Measurements from ENCODE around the gene PLBD2.

Gene PLBD2

DNA sequence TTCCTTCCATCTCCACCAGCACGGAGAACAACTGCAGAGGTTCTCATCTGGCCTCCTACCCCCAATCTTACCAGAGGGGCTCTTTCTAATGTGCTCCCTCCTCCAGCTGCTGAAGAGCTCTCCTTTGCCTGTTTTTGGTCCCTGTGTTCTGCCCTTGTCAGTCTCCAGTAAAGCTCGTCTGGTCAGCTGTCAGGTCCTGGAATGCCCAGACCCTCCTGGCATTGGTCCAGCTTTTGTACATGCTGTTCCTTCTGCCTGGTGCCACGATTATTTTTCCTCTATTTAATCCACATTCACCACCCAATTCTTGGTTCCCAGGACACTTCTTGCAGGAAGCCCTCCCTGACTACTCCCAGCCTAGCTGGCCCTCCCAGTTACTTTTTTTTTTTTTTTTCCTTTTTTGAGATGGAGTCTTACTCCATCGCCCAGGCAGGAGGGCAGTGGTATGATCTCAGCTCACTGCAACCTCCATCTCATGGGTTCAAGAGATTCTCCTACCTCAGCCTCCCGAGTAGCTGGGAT is 30.0 kb upstream of the PLBD2 start:
- H3K27ac ChIP-seq (ENCODE audit: low read length, poor library complexity, severe bottlenecking) = no peak overlapping the region
- H3K18ac ChIP-seq (ENCODE audit: low read depth in 1 of 2, low read length in 2 of 2) = no peak overlapping the region
- H3K79me1 ChIP-seq (replicated peaks; ENCODE audit: low read length, poor library complexity, severe bottlenecking) = peaks cover 9% of the 10 kb centered on the region
- no peak overlapping the region for H3K9ac ChIP-seq (ENCODE audit: low read length)
- no peak for DNase-seq
- no peaks in the 10 kb centered on the region for H3K9me3 ChIP-seq (ENCODE audit: control insufficient read depth, low read length)
- no peaks in the 10 kb centered on the region for H3K27me3 ChIP-seq (ENCODE audit: control insufficient read depth in 1 of 2, insufficient read depth in 1 of 2, low read length in 2 of 2)
- WGBS = 87% methylated on average over 3 of the region's 5 CpGs
- no peak overlapping the region for H3K4ac ChIP-seq (ENCODE audit: low read depth in 1 of 2, low read length in 2 of 2)
- H3K4me1 ChIP-seq (ENCODE audit: control insufficient read depth, insufficient read depth, low read depth, low read length) = peaks cover 7% of the 10 kb centered on the region
- no peak overlapping the region for H2BK12ac ChIP-seq (ENCODE audit: low read length in 2 of 2)
- H3K36me3 ChIP-seq (ENCODE audit: control insufficient read depth in 1 of 2, insufficient read depth in 2 of 2, low read depth in 1 of 2, low read length in 2 of 2) = peaks cover 10 to 25% of the 10 kb centered on the region in 2 experiments
- H2AFZ ChIP-seq (ENCODE audit: low read depth, low read length) = no peak overlapping the region
- no peak overlapping the region for H2BK5ac ChIP-seq (ENCODE audit: low read depth, low read length, poor library complexity, severe bottlenecking)
- no peak overlapping the region for H2AK5ac ChIP-seq (ENCODE audit: low read length, severe bottlenecking)
- no peak overlapping the region for H4K8ac ChIP-seq (ENCODE audit: low read length)
- no peak overlapping the region for H3K4me2 ChIP-seq (ENCODE audit: low read length, poor library complexity, severe bottlenecking)
- H3K14ac ChIP-seq (ENCODE audit: low read length in 2 of 2) = no peak overlapping the region
- no peak overlapping the region for H2BK120ac ChIP-seq (ENCODE audit: low read depth, low read length)
- H2BK15ac ChIP-seq (ENCODE audit: low read depth, poor library complexity, severe bottlenecking) = no peak overlapping the region
- no peak overlapping the region for H4K91ac ChIP-seq (ENCODE audit: low read length)
- H3K4me3 ChIP-seq (ENCODE audit: insufficient read depth in 1 of 2, low read depth in 1 of 2, low read length in 2 of 2) = no peak overlapping the region
- no peak overlapping the region for H3K23ac ChIP-seq (ENCODE audit: low read length in 2 of 2)

DNA sequence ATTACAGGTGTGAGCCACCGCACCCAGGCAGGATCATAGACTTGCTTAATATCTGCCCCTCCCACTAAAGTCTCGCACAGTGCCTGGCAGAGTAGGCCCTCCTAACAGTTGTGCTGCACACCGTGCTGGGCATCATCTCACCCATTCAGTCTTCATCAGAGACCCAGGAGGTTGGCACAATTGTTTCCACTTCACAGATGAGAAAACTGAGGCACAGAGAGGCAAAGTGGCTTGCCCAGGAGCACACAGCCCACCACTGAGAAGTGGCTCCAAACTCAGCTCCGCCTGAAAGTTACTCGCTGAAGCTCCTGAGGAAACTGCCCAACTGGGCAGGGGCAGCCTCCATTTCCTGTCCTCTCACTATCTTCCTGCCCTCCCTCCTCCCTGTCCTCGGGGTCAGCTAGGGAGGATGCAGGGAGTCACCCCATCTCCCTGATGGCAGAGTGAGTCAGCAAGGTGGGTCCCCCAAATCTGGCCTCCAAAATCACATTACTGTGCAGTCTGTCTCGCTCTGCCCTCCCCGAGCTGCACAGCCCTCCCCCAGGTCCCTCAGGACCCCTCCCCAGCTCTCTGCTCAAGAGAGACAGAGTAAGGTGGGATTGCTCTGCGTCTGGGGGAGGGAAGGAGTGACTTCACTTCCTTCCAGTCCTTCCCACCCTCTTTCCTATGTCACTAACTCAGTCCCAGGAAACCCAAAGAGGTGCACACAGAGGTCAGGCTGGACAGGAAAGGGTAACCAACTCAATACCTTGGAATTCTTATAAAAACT is 29.2 kb upstream of the PLBD2 start:
- Histone ChIP-seq H2AFZ (ENCODE audit: low read depth, low read length) (no peak overlapping the region), H3K9ac (ENCODE audit: low read length) (no peak overlapping the region), H4K8ac (ENCODE audit: low read length) (no peak overlapping the region), H3K4ac (ENCODE audit: low read depth in 1 of 2, low read length in 2 of 2) (no peak overlapping the region), H3K36me3 (ENCODE audit: control insufficient read depth in 1 of 2, insufficient read depth in 2 of 2, low read depth in 1 of 2, low read length in 2 of 2) (peaks cover 10 to 25% of the 10 kb centered on the region in 2 experiments), H3K9me3 (ENCODE audit: control insufficient read depth, low read length) (no peaks in the 10 kb centered on the region), H2AK5ac (ENCODE audit: low read length, severe bottlenecking) (no peak overlapping the region), H2BK5ac (ENCODE audit: low read depth, low read length, poor library complexity, severe bottlenecking) (no peak overlapping the region), H3K18ac (ENCODE audit: low read depth in 1 of 2, low read length in 2 of 2) (no peak overlapping the region), H2BK120ac (ENCODE audit: low read depth, low read length) (no peak overlapping the region), H3K4me1 (ENCODE audit: control insufficient read depth, insufficient read depth, low read depth, low read length) (peaks cover 10% of the 10 kb centered on the region), H3K4me3 (ENCODE audit: insufficient read depth in 1 of 2, low read depth in 1 of 2, low read length in 2 of 2) (no peak overlapping the region), H3K23ac (ENCODE audit: low read length in 2 of 2) (no peak overlapping the region), H3K79me1 (replicated peaks; ENCODE audit: low read length, poor library complexity, severe bottlenecking) (peaks cover 12% of the 10 kb centered on the region), H3K27me3 (ENCODE audit: control insufficient read depth in 1 of 2, insufficient read depth in 1 of 2, low read length in 2 of 2) (no peaks in the 10 kb centered on the region), H3K4me2 (ENCODE audit: low read length, poor library complexity, severe bottlenecking) (no peak overlapping the region), H2BK12ac (ENCODE audit: low read length in 2 of 2) (no peak overlapping the region), H3K14ac (ENCODE audit: low read length in 2 of 2) (no peak overlapping the region), H4K91ac (ENCODE audit: low read length) (no peak overlapping the region), H3K27ac (ENCODE audit: low read length, poor library complexity, severe bottlenecking) (no peak overlapping the region), H2BK15ac (ENCODE audit: low read depth, poor library complexity, severe bottlenecking) (no peak overlapping the region)
- no peak for DNase-seq
- 83% methylated on average over 7 of the region's 9 CpGs for WGBS

DNA sequence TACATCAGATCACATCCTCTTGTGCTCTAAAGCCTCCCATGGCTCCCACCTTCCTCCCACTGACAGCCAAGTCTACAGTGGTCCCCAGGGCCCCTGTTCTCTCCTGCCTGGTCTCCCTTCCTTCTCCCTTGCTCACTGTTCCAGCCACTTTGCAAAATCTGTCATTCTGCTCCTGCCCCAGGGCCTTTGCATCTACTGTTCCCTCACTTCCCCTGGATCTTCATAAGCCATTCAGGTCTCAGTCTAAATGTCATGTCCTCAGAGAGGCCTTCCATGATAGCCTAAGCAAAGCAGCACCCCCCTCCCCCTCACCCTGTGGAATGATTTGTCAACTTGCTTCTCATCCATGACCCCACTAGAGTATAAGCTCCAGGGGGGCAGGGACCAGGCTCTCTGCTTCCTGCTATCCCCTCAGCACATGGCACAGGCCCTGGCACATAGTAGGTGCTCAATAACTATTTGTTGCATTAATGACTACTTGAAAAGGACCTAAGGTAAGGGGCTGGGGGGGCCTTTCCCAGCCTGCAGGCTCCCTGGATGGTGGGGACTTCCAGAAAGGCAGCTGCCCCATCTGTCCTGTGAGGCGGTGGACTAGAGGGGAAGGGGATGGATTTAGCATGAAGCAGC is 28.5 kb upstream of the PLBD2 start:
- DNase-seq = no peak
- Histone ChIP-seq H2BK15ac (ENCODE audit: low read depth, poor library complexity, severe bottlenecking) (no peak overlapping the region), H2BK5ac (ENCODE audit: low read depth, low read length, poor library complexity, severe bottlenecking) (no peak overlapping the region), H3K9me3 (ENCODE audit: control insufficient read depth, low read length) (no peaks in the 10 kb centered on the region), H3K4ac (ENCODE audit: low read depth in 1 of 2, low read length in 2 of 2) (no peak overlapping the region), H3K9ac (ENCODE audit: low read length) (no peak overlapping the region), H3K27ac (ENCODE audit: low read length, poor library complexity, severe bottlenecking) (no peak overlapping the region), H4K91ac (ENCODE audit: low read length) (no peak overlapping the region), H2BK120ac (ENCODE audit: low read depth, low read length) (no peak overlapping the region), H2BK12ac (ENCODE audit: low read length in 2 of 2) (no peak overlapping the region), H3K14ac (ENCODE audit: low read length in 2 of 2) (no peak overlapping the region), H3K23ac (ENCODE audit: low read length in 2 of 2) (no peak overlapping the region), H2AFZ (ENCODE audit: low read depth, low read length) (no peak overlapping the region), H3K27me3 (ENCODE audit: control insufficient read depth in 1 of 2, insufficient read depth in 1 of 2, low read length in 2 of 2) (no peaks in the 10 kb centered on the region), H3K36me3 (ENCODE audit: control insufficient read depth in 1 of 2, insufficient read depth in 2 of 2, low read depth in 1 of 2, low read length in 2 of 2) (peaks cover 10 to 25% of the 10 kb centered on the region in 2 experiments), H3K4me1 (ENCODE audit: control insufficient read depth, insufficient read depth, low read depth, low read length) (peaks cover 14% of the 10 kb centered on the region), H2AK5ac (ENCODE audit: low read length, severe bottlenecking) (no peak overlapping the region), H3K79me1 (replicated peaks; ENCODE audit: low read length, poor library complexity, severe bottlenecking) (peaks cover 16% of the 10 kb centered on the region), H3K4me3 (ENCODE audit: insufficient read depth in 1 of 2, low read depth in 1 of 2, low read length in 2 of 2) (no peak overlapping the region), H3K4me2 (ENCODE audit: low read length, poor library complexity, severe bottlenecking) (no peak overlapping the region), H3K18ac (ENCODE audit: low read depth in 1 of 2, low read length in 2 of 2) (no peak overlapping the region), H4K8ac (ENCODE audit: low read length) (no peak overlapping the region)
- no CpG with 5 or more reads among the region's 1 CpG for WGBS

DNA sequence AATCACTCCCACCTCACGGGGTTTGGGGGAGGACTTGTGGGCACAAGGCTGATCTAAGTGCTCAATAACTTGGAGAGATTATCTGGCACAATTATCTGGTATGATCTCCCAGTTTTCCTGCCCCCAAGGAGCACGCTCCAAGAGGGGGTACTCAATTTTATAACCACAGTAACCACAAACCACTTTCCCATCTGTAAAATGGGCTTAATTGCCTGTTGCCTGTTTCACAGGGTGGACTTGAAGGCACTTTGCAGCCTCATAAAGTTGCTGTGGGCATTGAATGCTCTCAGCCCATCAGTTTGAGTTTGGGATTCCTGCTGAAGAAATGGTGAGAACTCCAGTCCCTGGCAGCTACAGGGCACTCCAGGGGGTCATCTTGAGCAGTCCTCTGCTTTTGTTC is 27.9 kb upstream of the PLBD2 start:
- Histone ChIP-seq H2BK120ac (ENCODE audit: low read depth, low read length) (no peak overlapping the region), H4K91ac (ENCODE audit: low read length) (no peak overlapping the region), H3K23ac (ENCODE audit: low read length in 2 of 2) (no peak overlapping the region)

More for the DNA sequence above, 27.9 kb upstream of the PLBD2 start:
- no peak overlapping the region for H2BK12ac ChIP-seq (ENCODE audit: low read length in 2 of 2)
- no peak overlapping the region for H2AFZ ChIP-seq (ENCODE audit: low read depth, low read length)
- DNase-seq = no peak
- no peaks in the 10 kb centered on the region for H3K27me3 ChIP-seq (ENCODE audit: control insufficient read depth in 1 of 2, insufficient read depth in 1 of 2, low read length in 2 of 2)
- H3K9ac ChIP-seq (ENCODE audit: low read length) = no peak overlapping the region
- H3K4me2 ChIP-seq (ENCODE audit: low read length, poor library complexity, severe bottlenecking) = no peak overlapping the region
- peaks cover 16% of the 10 kb centered on the region for H3K79me1 ChIP-seq (replicated peaks; ENCODE audit: low read length, poor library complexity, severe bottlenecking)
- no peak overlapping the region for H3K4me3 ChIP-seq (ENCODE audit: insufficient read depth in 1 of 2, low read depth in 1 of 2, low read length in 2 of 2)
- no peak overlapping the region for H3K18ac ChIP-seq (ENCODE audit: low read depth in 1 of 2, low read length in 2 of 2)
- H3K9me3 ChIP-seq (ENCODE audit: control insufficient read depth, low read length) = no peaks in the 10 kb centered on the region
- WGBS = 86% methylated on average over 2 of the region's 2 CpGs
- H3K14ac ChIP-seq (ENCODE audit: low read length in 2 of 2) = no peak overlapping the region
- peak overlapping the region; percentile 1 for H2BK15ac ChIP-seq (ENCODE audit: low read depth, poor library complexity, severe bottlenecking)
- H3K4ac ChIP-seq (ENCODE audit: low read depth in 1 of 2, low read length in 2 of 2) = no peak overlapping the region
- peaks cover 14% of the 10 kb centered on the region for H3K4me1 ChIP-seq (ENCODE audit: control insufficient read depth, insufficient read depth, low read depth, low read length)
- peaks cover 10 to 25% of the 10 kb centered on the region in 2 experiments for H3K36me3 ChIP-seq (ENCODE audit: control insufficient read depth in 1 of 2, insufficient read depth in 2 of 2, low read depth in 1 of 2, low read length in 2 of 2)
- H3K27ac ChIP-seq (ENCODE audit: low read length, poor library complexity, severe bottlenecking) = no peak overlapping the region
- no peak overlapping the region for H2BK5ac ChIP-seq (ENCODE audit: low read depth, low read length, poor library complexity, severe bottlenecking)
- no peak overlapping the region for H4K8ac ChIP-seq (ENCODE audit: low read length)
- no peak overlapping the region for H2AK5ac ChIP-seq (ENCODE audit: low read length, severe bottlenecking)
